CD4-positive, alpha-beta T cell (primary cell): ENCODE data around the gene SGSH. TPM values are rescaled to one million over a fixed set of nuclear protein-coding genes. Genes with fewer than 3 reads are reported as not detected.

ENCODE experiments used
- ATAC-seq: fragments of 200-7000 bp; cut with Tn5 transposase; one replicate; pipeline ENCODE4 v1.10.0; 2022; ENCODE audit warnings: mild to moderate bottlenecking; ENCODE audit not compliant: poor library complexity
- CTCF ChIA-PET: fragments of 350-600 bp; sonication (Branson Sonifier 250); formaldehyde crosslinking; loops from one replicate; lab custom pipeline; 2021; ENCODE audit warnings: antibody characterized with exemption, inconsistent platforms; lab: Charles Lee
- POLR2A ChIA-PET: fragments of 350-600 bp; sonication (Branson Sonifier 250); formaldehyde crosslinking; loops from one replicate; lab custom pipeline; 2021; ENCODE audit warnings: antibody characterized with exemption, inconsistent platforms; lab: Charles Lee
- DNase-seq, 14 experiments: peaks; one replicate each; pipeline ENCODE4 v3.0.0-alpha.2; 2013 to 2020; ENCODE audit warnings: mixed read lengths in 2 of 14
- H3K27ac ChIP-seq, 2 donors: one replicate each; pipeline versions ENCODE4 v1.5.1 to v1.7.0; 2013; ENCODE audit warnings: low read length in 2 of 2, low read depth in 1 of 2, mild to moderate bottlenecking in 1 of 2
- H3K27me3 ChIP-seq, 2 experiments: 1 replicate in 1 of 2; 2 replicates in 1 of 2; pipeline versions ENCODE4 v1.6.1 to v1.7.0; 2013; ENCODE audit warnings: low read length in 2 of 2, control low read depth in 1 of 2, mild to moderate bottlenecking in 1 of 2, moderate library complexity in 1 of 2; ENCODE audit not compliant: insufficient read depth in 2 of 2, control insufficient read depth in 1 of 2
- H3K36me3 ChIP-seq: one replicate; pipeline ENCODE4 v1.6.1; 2013; ENCODE audit warnings: low read length, control low read depth; ENCODE audit not compliant: insufficient read depth
- H3K4me1 ChIP-seq: one replicate; pipeline ENCODE4 v1.6.1; 2013; ENCODE audit warnings: low read length, control low read depth; ENCODE audit not compliant: insufficient read depth
- H3K4me3 ChIP-seq: one replicate; pipeline ENCODE4 v1.5.1; 2013; ENCODE audit warnings: mild to moderate bottlenecking, low read length, moderate library complexity
- H3K9me3 ChIP-seq, 2 experiments: 1 replicate in 1 of 2; 2 replicates in 1 of 2; pipeline versions ENCODE4 v1.6.1 to v1.7.0; 2013; ENCODE audit warnings: low read length in 2 of 2, mild to moderate bottlenecking in 2 of 2, control low read depth in 1 of 2, moderate library complexity in 1 of 2; ENCODE audit not compliant: control insufficient read depth in 1 of 2, insufficient read depth in 1 of 2
- H3K27ac Mint-ChIP-seq: one replicate; pipeline ENCODE4 v1.8.0; 2020; ENCODE audit warnings: mixed read lengths
- H3K27me3 Mint-ChIP-seq: one replicate; pipeline ENCODE4 v1.8.0; 2021; ENCODE audit warnings: mixed read lengths
- H3K36me3 Mint-ChIP-seq: one replicate; pipeline ENCODE4 v1.8.0; 2021; ENCODE audit warnings: low read depth, mixed read lengths
- H3K4me1 Mint-ChIP-seq: one replicate; pipeline ENCODE4 v1.8.0; 2021; ENCODE audit warnings: low read depth, mixed read lengths
- H3K4me3 Mint-ChIP-seq: one replicate; pipeline ENCODE4 v1.8.0; 2020; ENCODE audit warnings: mild to moderate bottlenecking, mixed read lengths
- H3K9me3 Mint-ChIP-seq: one replicate; pipeline ENCODE4 v1.8.0; 2020; ENCODE audit warnings: mixed read lengths
- CTCF ChIP-seq: fragments of 200-600 bp; IDR thresholded peaks from one replicate; pipeline ENCODE4 v1.8.0; 2022; ENCODE audit warnings: antibody characterized with exemption, mild to moderate bottlenecking
- intact Hi-C, 2 experiments: fragments of 100-400 bp; cut with DNase I in 1 of 2; cut with micrococcal nuclease in 1 of 2; formaldehyde crosslinking; loops; one replicate each; pipeline versions ENCODE4 v1.15.1 to v1.9.0; 2023 to 2025; cut with DNase I, micrococcal nuclease
- total RNA-seq, 174 experiments: library from RNA in 2 of 174; stranded (reverse) in 2 of 174; gene quantifications; one replicate each; pipeline ENCODE4 v1.2.3 and lab custom pipeline; 2021 to 2026

The SGSH gene
- total RNA-seq, 2 experiments from 2014 or later = 97.9 to 102 TPM

GRCh38 chr17:80177986-80178595 lies 42.0 kb downstream of the SGSH start:
- H3K27me3 ChIP-seq = no peaks in the 10 kb centered on the region
- no peak for DNase-seq
- no peaks in the 10 kb centered on the region for H3K36me3 Mint-ChIP-seq
- H3K4me3 ChIP-seq = no peak overlapping the region
- H3K36me3 ChIP-seq = no peaks in the 10 kb centered on the region
- H3K9me3 Mint-ChIP-seq = no peaks in the 10 kb centered on the region
- no peak overlapping the region for H3K27ac Mint-ChIP-seq
- no peak for TF ChIP-seq CTCF
- ATAC-seq = no peak
- no peaks in the 10 kb centered on the region for H3K4me1 Mint-ChIP-seq
- no peak overlapping the region for H3K4me3 Mint-ChIP-seq
- ChIA-PET POLR2A (no interaction called here), CTCF (no interaction called here)
- H3K9me3 ChIP-seq = no peaks in the 10 kb centered on the region
- no peaks in the 10 kb centered on the region for H3K27me3 Mint-ChIP-seq
- no peaks in the 10 kb centered on the region for H3K4me1 ChIP-seq
- H3K27ac ChIP-seq = no peak overlapping the region
- intact Hi-C loops = no loop called here

GRCh38 chr17:80176757-80177156 lies 43.4 kb downstream of the SGSH start:
- POLR2A ChIA-PET = no interaction called here
- Histone ChIP-seq H3K27ac (no peak overlapping the region), H3K9me3 (no peaks in the 10 kb centered on the region), H3K27me3 (no peaks in the 10 kb centered on the region), H3K4me3 (no peak overlapping the region), H3K36me3 (no peaks in the 10 kb centered on the region), H3K4me1 (no peaks in the 10 kb centered on the region)
- DNase-seq (no peak), ATAC-seq (no peak)
- Mint-ChIP-seq H3K27ac (no peak overlapping the region), H3K4me1 (no peaks in the 10 kb centered on the region), H3K9me3 (no peaks in the 10 kb centered on the region), H3K27me3 (peaks cover 5% of the 10 kb centered on the region), H3K4me3 (no peak overlapping the region), H3K36me3 (no peaks in the 10 kb centered on the region)
- intact Hi-C loops = no loop called here
- no peak for TF ChIP-seq CTCF
- CTCF ChIA-PET = no interaction called here

- ATAC-seq = no peak
- H3K4me3 Mint-ChIP-seq = no peak overlapping the region
- no peaks in the 10 kb centered on the region for H3K9me3 Mint-ChIP-seq
- no peak for TF ChIP-seq CTCF
- no peak for DNase-seq
- Histone ChIP-seq H3K4me1 (no peaks in the 10 kb centered on the region), H3K4me3 (no peak overlapping the region), H3K27ac (no peak overlapping the region), H3K36me3 (no peaks in the 10 kb centered on the region), H3K9me3 (no peaks in the 10 kb centered on the region), H3K27me3 (peaks cover 0 to 2% of the 10 kb centered on the region in 2 experiments)
- ChIA-PET CTCF (no interaction called here), POLR2A (no interaction called here)
- H3K4me1 Mint-ChIP-seq = no peaks in the 10 kb centered on the region
- no peaks in the 10 kb centered on the region for H3K36me3 Mint-ChIP-seq
- intact Hi-C loops = no loop called here
- no peak overlapping the region for H3K27ac Mint-ChIP-seq
- peaks cover 5% of the 10 kb centered on the region for H3K27me3 Mint-ChIP-seq
Measured at GRCh38 chr17:80173916-80174315, 46.2 kb downstream of the SGSH start.
